Measurements from ENCODE around the gene CTSL.

CTSL gene

GRCh38 chr9:87766697-87767096 is 40.8 kb downstream of the CTSL start:
- no peak overlapping the region for H2AFZ ChIP-seq (ENCODE audit: low read length)
- no peaks in the 10 kb centered on the region for H3K9me3 ChIP-seq (ENCODE audit: low read length)
- H4K20me1 ChIP-seq (ENCODE audit: insufficient read depth, low read length): no peaks in the 10 kb centered on the region
- H3K4me1 ChIP-seq (ENCODE audit: insufficient read depth, low read length, severe bottlenecking): no peaks in the 10 kb centered on the region
- TF ChIP-seq EZH2 (IDR thresholded peaks at IDR 0.05; ENCODE audit: borderline replicate concordance, low read length) (no peak), CTCF (IDR thresholded peaks at IDR 0.05; ENCODE audit: low read length) (no peak)
- H3F3A ChIP-seq (ENCODE audit: insufficient read depth, low read length): no peaks in the 10 kb centered on the region
- no peaks in the 10 kb centered on the region for H3K27me3 ChIP-seq (ENCODE audit: insufficient read depth, low read length)
- no peak overlapping the region for H3K9ac ChIP-seq (ENCODE audit: low read length)
- H3K27ac ChIP-seq (ENCODE audit: low read depth, low read length, poor library complexity, severe bottlenecking): no peak overlapping the region
- H3K9me2 ChIP-seq (ENCODE audit: low read depth, low read length): no peaks in the 10 kb centered on the region
- no peak overlapping the region for H3K4me3 ChIP-seq (ENCODE audit: low read depth, low read length, poor library complexity, severe bottlenecking)
- H3K79me2 ChIP-seq (ENCODE audit: insufficient read depth, low read length): no peaks in the 10 kb centered on the region
- H3K36me3 ChIP-seq (ENCODE audit: insufficient read depth, low read length): no peaks in the 10 kb centered on the region
- no peak overlapping the region for H3K4me2 ChIP-seq (ENCODE audit: low read length)

- Histone ChIP-seq H3K4me3 (ENCODE audit: low read depth, low read length, poor library complexity, severe bottlenecking) (no peak overlapping the region), H3K27me3 (ENCODE audit: insufficient read depth, low read length) (no peaks in the 10 kb centered on the region), H3K36me3 (ENCODE audit: insufficient read depth, low read length) (no peaks in the 10 kb centered on the region), H2AFZ (ENCODE audit: low read length) (no peak overlapping the region), H3K9me3 (ENCODE audit: low read length) (no peaks in the 10 kb centered on the region), H3K4me2 (ENCODE audit: low read length) (no peak overlapping the region), H3K79me2 (ENCODE audit: insufficient read depth, low read length) (no peaks in the 10 kb centered on the region), H3K4me1 (ENCODE audit: insufficient read depth, low read length, severe bottlenecking) (no peaks in the 10 kb centered on the region), H3K9ac (ENCODE audit: low read length) (no peak overlapping the region), H3F3A (ENCODE audit: insufficient read depth, low read length) (no peaks in the 10 kb centered on the region), H3K9me2 (ENCODE audit: low read depth, low read length) (no peaks in the 10 kb centered on the region), H4K20me1 (ENCODE audit: insufficient read depth, low read length) (no peaks in the 10 kb centered on the region), H3K27ac (ENCODE audit: low read depth, low read length, poor library complexity, severe bottlenecking) (no peak overlapping the region)
- TF ChIP-seq EZH2 (IDR thresholded peaks at IDR 0.05; ENCODE audit: borderline replicate concordance, low read length): no peak
- no peak for TF ChIP-seq CTCF (IDR thresholded peaks at IDR 0.05; ENCODE audit: low read length)
Measured at GRCh38 chr9:87770616-87771315, 44.8 kb downstream of the CTSL start.

- no peak overlapping the region for H2AFZ ChIP-seq (ENCODE audit: low read length)
- H3K27me3 ChIP-seq (ENCODE audit: insufficient read depth, low read length): no peaks in the 10 kb centered on the region
- H3K4me1 ChIP-seq (ENCODE audit: insufficient read depth, low read length, severe bottlenecking): no peaks in the 10 kb centered on the region
- H3K9me3 ChIP-seq (ENCODE audit: low read length): no peaks in the 10 kb centered on the region
- H3K9ac ChIP-seq (ENCODE audit: low read length): no peak overlapping the region
- no peaks in the 10 kb centered on the region for H4K20me1 ChIP-seq (ENCODE audit: insufficient read depth, low read length)
- H3K4me2 ChIP-seq (ENCODE audit: low read length): no peak overlapping the region
- no peak overlapping the region for H3K27ac ChIP-seq (ENCODE audit: low read depth, low read length, poor library complexity, severe bottlenecking)
- H3F3A ChIP-seq (ENCODE audit: insufficient read depth, low read length): no peaks in the 10 kb centered on the region
- TF ChIP-seq CTCF (IDR thresholded peaks at IDR 0.05; ENCODE audit: low read length): no peak
- TF ChIP-seq EZH2 (IDR thresholded peaks at IDR 0.05; ENCODE audit: borderline replicate concordance, low read length): no peak
- H3K79me2 ChIP-seq (ENCODE audit: insufficient read depth, low read length): no peaks in the 10 kb centered on the region
- H3K36me3 ChIP-seq (ENCODE audit: insufficient read depth, low read length): no peaks in the 10 kb centered on the region
- no peak overlapping the region for H3K4me3 ChIP-seq (ENCODE audit: low read depth, low read length, poor library complexity, severe bottlenecking)
- no peaks in the 10 kb centered on the region for H3K9me2 ChIP-seq (ENCODE audit: low read depth, low read length)
Measured at GRCh38 chr9:87771316-87772006, 45.5 kb downstream of the CTSL start.

Measured in OCI-LY1 (cell line).